GM19099 (cell line): Measurements from ENCODE around the gene ZNF83.
A peak's percentile ranks its signal among the peaks of the same experiment; 100 is the strongest.

ENCODE experiments used
- POLR2A ChIP-seq: IDR thresholded peaks from 3 replicates; pipeline ENCODE4 v1.6.1; 2011; ENCODE audit warnings: low read depth; ENCODE audit not compliant: insufficient read length; ENCODE audit errors: extremely low read depth

The ZNF83 gene

DNA sequence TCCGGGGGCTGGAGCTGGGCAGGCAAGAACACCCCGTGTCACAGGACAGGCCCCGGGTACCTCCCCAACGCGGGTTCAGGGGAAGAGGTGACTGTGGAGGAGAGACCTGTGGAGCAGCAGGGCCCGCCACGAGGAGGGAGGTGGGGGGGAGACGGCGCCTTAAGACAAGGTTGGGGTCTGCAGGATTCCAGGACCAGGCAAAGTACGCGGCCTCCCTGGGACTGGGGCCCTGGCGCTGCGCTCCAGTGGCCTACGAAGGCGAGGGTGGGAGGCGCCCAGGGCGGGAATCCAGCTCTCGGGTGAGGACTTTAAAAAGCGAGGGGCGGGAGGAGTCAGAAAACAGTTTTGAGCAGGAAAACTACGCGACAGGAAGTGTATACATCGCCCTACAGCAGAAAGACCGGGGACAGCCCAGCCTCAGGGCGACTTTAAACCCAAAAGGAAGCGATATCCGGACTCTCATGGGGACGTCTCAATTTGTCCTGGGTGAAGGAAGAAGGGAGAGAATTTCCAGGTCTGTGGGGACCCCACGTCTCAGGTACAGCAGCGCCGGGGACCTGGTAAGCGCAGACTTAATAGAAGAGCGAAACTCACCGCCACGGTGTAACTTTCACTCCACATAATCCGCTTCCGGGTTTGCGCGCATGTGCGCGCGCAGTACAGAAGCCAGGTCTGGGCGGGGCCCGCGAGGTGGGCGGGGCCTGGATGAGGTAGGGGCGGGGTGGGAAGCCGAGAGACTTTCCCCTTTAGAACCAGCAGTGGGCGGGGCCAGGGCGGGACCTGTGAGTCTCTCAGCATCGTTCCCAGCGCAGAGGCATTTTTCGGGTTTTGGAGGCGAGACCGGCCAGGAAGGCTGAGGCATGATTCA is at the start of gene ZNF83:
TSS of gene ZNF83 (minus strand) at position 638 of the 868 bp plus-strand sequence.
- peak; percentile 75 for TF ChIP-seq POLR2A

GRCh38 chr19:52687684-52688083 is 49.5 kb upstream of the ZNF83 start:
- no peak for TF ChIP-seq POLR2A

- TF ChIP-seq POLR2A, result no peak
Measured at GRCh38 chr19:52685811-52686210, 47.7 kb upstream of the ZNF83 start.

DNA sequence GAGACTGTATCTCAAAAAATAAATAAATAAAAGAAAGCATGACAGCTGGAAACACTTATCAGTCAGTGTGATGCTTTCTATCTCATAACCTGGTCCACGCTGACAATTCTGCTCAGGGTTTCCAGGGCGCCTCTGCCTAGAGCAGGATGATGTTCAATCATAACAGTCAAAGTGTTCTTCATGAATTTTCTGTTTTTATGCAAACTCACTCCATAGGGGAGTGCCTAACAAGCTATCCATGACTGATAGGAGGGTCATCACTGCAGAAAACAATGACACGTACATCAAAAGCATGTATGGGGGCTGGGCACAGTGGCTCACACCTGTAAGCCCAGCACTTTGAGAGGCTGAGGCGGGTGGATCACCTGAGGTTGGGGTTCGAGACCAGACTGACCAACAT is 41.4 kb upstream of the ZNF83 start:
- TF ChIP-seq POLR2A, result no peak

DNA sequence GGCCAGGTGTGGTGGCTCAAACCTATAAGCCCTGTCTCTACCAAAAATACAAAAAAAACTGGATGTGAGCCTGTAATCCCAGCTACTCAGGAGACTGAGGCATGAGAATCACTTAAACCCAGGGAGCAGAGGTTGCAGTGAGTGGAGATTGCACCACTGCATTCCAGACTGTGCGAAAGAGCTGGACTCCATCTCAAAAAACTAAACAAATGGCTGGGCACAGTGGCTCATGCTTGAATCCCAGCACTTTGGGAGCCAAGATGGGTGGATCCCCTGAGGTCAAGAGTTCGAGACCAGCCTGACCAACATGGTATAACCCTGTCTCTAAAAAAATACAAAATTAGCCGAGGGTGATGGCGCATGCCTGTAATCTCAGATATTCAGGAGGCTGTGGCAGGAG is 34.9 kb upstream of the ZNF83 start:
- no peak for TF ChIP-seq POLR2A

DNA sequence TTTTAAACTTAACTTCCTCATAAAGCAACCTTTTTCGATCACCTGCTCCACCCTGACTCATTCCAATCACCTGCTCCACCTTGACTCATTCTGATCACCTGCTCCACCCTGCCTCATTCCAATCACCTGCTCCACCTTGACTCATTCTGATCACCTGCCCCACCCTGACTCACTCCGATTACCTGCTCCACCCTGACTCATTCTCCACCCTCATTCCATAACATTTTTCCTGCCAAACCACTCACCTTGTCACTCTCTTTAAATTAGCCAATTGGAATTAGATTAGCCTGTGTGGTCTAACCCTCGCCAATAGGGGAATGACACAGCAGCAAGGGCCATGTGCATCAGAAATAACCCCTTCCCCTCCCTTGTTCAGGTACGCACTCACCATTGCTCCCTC is 31.9 kb upstream of the ZNF83 start:
- TF ChIP-seq POLR2A, result no peak

- TF ChIP-seq POLR2A, result no peak
Measured at GRCh38 chr19:52669586-52669985, 31.4 kb upstream of the ZNF83 start.

GRCh38 chr19:52667972-52668371 is 29.8 kb upstream of the ZNF83 start:
- TF ChIP-seq POLR2A, result no peak

DNA sequence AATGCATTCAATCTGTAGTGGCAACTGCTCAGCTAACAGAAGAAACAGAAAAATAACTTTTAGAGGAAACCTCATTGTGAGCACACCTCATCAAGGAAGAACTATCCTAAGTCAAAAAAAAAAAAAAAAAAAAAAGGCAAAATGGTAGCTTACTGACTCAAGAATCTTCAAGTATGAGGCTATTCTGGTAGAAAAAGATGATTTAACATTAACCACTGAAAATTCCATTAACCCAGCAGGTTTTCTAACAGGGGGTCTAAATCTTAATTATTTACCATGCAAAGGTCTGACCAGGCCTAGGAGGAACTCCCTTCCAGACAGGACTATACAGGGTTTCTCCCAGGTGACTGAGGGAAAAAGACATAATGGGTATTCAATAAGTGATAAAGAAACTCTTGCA is 28.4 kb upstream of the ZNF83 start:
- TF ChIP-seq POLR2A, result no peak

DNA sequence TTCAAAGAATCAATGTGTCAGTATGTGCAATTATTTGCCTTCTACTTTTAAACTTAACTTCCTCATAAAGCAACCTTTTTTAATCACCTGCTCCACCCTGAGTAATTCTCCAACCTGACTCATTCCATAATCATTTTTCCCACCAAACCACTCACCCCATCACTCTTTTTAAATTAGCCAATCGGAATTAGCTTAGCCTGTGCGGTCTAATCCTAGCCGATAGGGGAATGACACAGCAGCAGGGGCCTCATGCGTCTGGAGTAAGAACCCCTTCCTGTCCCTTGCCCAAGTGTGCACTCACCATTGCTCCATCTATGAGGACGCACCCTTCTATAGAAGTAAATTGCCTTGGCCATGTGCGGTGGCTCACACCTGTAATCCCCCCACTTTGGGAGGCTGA is 27.4 kb upstream of the ZNF83 start:
- TF ChIP-seq POLR2A, result no peak

DNA sequence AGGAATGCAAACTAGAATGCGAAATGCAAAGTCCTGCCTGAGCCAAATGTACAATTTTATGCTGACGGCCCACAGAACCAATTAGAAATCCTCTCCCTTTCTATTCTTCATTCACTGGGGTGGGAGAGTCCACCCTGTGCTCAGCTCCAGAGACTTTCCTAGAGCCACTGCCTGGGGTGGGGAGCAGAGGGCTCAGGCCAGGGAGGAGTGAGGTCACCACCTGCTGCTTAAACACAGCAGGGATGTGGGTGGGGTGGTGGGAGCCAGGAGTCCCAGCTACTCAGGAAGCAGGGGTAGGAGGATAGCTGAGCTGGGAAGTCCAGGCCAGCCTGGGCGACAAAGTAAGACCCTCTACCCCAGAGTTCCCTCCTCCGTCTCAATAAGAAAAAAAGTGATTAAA is 26.9 kb upstream of the ZNF83 start:
- TF ChIP-seq POLR2A, result no peak

- TF ChIP-seq POLR2A, result no peak
Measured at GRCh38 chr19:52664461-52664860, 26.3 kb upstream of the ZNF83 start.

DNA sequence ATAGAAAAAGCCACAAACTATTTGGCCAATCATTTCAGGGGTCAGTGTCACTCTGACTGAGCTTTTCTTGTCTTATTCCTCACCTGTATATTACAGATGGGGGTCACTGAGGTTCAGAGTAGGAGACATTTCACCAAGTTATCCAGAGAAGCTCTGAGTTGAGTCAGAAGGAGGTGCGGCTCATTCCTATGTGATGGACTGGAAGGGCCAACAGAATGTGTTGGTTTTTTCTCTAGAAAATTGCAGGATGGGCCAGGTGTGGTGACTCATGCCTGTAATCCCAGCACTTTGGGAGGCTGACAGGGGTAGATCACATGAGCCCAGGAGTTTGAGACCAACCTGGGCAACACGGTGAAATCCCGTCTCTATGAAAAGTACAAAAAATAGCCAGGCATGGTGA is 24.5 kb upstream of the ZNF83 start:
- TF ChIP-seq POLR2A, result no peak

DNA sequence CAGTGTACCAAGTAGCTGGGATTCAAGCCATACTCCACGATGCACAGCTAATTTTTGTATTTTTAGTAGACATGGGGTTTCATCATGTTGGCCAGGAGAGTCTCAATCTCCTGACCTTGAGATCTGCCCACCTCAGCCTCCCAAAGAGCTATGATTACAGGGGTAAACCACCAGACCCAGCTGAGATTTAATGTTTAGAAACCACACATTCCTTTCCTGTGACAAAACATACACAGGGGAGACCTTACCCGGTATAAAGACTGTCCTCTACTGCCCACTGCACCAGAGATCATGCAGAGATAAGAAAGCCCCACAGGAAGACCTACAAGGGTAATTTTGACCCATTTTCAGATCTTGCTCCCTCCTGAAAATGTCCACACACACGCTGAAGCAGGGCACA is 22.8 kb upstream of the ZNF83 start:
- no peak for TF ChIP-seq POLR2A

- TF ChIP-seq POLR2A, result no peak
Measured at GRCh38 chr19:52659013-52659412, 20.9 kb upstream of the ZNF83 start.

DNA sequence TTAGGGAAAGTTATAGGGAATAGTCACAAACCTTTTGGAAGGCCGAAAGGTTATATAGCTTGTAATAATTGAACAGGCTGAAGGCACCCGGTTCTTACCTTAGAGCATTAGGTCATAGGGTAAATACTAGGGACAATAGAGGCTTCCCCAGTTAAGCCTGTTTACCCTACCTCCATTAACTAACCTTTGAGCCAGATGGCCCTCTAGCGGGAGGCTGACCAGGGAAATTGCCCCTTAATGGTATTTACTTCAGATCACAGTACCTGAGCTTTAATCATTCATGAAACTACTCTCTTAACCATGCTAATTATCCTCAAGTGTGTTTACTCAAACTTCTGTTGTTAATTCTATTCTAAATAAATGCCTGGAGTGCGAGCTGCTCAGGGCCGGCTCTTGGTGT is 20.4 kb upstream of the ZNF83 start:
- no peak for TF ChIP-seq POLR2A

GRCh38 chr19:52653161-52653560 is 15.0 kb upstream of the ZNF83 start:
- no peak for TF ChIP-seq POLR2A

- no peak for TF ChIP-seq POLR2A
Measured at GRCh38 chr19:52651956-52652355, 13.8 kb upstream of the ZNF83 start.
